AG08396 (cell line): Measurements from ENCODE around the gene MSANTD1.
A peak's percentile ranks its signal among the peaks of the same experiment; 100 is the strongest.
"Not testable (repeated sequence)": the region's sequence is repeated elsewhere in the genome, so short reads cannot be mapped to it uniquely, and the experiment has no call there.

Source experiments
- DNase-seq: peaks from one replicate; pipeline ENCODE4 v3.0.0; 2012; ENCODE audit warnings: low spot score, mixed read lengths

MSANTD1 gene

DNA sequence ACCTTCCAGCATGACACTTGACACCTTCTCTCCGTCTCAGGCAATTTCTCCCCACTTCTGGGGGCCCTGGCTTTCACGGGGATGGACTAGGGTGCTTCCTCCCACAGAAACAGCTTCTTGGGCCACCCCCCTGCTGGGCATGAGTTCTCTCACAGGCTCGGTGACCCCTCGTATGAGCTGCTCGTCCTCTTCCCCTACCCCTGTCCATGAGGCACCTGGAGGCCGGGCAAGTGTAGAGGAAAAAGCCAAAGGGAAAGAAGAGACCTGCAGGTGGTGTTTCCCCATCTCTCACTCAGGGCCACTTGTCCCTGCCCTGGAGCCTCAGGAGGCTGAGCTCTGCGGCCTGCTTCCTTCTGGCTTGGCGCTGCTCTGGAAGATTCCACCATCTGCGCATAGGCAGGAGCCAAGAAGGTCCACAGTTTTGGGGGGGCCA is 41.9 kb downstream of the MSANTD1 start:
- no peak for DNase-seq

DNA sequence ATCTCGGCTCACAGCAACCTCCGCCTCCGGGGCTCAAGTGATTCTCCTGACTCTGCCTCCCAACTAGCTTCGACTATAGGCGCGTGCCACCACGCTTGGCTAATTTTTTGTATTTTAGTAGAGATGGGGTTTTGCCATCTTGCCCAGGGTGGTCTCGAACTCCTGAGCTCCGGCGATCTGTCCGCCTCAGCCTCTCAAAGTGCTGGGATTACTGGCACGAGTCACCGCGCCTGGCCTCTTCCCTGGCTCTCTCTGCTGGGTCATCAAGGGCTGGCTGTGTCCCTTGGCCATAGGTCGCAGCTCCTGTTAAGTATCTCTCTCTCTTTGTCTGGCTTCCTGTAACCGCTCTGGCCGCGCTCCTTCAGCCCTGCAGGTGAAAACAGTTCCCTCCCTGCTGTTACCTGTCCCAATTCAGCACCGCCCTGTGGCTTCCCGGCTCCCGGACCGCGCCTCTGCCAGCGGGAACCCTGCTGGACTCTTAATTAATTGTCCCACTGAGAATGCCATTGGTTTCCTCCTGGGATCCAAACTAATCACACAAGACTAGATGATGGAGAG is 42.5 kb downstream of the MSANTD1 start:
- no peak for DNase-seq

DNA sequence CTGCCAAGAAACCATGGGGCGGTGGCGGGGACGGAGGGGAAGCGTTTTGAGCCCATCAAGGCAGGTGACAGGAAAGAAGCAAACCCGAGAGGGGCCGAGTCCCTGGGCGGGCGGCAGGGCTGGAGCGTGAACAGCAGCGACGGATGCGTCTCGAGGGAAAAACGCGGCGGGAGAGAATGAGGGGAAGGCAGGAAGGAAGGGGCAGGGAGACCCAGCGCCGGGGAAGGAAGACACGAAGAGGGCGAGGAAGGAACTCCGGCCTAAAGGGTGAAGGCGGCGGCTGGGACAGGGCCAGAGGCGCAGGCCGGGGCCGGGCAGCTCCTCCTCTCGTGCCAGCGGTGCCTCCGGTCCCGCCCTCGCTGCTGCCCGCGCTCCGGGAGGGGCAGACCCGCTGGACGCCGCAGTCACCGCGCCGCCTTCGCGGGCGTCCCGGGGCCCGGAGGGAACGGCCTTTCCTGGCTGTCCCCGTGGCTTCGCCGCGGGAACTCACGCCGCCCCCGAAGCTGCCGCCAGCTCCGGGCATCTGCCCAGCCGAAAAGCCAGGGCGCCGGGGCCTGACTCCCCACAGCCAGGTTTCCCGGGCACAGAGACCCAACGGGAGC is 43.1 kb downstream of the MSANTD1 start:
- peak; percentile 83 for DNase-seq

DNA sequence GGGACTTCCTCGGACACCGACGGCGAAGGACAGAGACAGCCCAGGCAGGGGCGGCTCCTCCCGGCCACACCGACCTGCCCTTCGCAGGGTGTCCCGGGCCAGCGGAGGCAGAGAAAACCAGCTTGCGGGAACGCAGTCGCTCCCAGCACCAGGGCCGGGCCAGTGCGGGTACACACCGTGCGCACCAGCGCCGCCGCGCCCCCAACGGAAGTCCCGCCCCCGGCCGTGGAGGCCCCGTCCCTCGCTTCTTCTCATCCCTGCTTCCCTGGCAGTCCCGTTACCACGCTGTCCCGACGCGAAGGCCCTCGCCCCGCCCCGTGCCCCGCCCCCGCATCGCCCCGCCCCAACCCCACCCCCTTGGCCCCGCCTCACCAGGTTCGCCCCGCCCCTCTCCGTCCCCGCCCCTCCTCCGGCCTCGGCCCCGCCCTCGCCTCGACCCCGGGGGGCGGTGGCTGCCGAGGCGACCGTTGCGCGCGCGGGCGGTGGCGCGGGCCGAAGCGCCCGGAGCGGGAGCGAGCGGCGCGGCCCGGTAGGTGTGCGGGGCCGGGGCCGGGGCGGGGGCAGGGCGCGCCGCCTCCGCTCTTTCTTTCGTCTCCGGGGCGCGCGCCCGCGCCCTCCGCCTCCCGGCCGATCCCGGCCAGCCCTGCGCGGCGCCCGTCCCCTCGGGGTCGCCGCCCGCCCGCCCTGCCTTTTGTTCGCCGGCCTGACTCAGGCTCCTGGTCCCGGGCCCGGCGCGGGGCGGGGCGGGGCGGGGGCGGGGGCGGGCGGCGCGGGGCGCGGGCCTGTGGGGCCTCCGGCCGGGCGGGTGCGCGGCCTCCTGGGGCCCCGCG is 43.8 kb downstream of the MSANTD1 start, which contains the start of gene RGS12:
TSS of gene RGS12 (plus strand) at position 451 of the 830 bp plus-strand sequence. CDS start 23,150 bp downstream, outside the sequence.
- peak; percentile 100 for DNase-seq

DNA sequence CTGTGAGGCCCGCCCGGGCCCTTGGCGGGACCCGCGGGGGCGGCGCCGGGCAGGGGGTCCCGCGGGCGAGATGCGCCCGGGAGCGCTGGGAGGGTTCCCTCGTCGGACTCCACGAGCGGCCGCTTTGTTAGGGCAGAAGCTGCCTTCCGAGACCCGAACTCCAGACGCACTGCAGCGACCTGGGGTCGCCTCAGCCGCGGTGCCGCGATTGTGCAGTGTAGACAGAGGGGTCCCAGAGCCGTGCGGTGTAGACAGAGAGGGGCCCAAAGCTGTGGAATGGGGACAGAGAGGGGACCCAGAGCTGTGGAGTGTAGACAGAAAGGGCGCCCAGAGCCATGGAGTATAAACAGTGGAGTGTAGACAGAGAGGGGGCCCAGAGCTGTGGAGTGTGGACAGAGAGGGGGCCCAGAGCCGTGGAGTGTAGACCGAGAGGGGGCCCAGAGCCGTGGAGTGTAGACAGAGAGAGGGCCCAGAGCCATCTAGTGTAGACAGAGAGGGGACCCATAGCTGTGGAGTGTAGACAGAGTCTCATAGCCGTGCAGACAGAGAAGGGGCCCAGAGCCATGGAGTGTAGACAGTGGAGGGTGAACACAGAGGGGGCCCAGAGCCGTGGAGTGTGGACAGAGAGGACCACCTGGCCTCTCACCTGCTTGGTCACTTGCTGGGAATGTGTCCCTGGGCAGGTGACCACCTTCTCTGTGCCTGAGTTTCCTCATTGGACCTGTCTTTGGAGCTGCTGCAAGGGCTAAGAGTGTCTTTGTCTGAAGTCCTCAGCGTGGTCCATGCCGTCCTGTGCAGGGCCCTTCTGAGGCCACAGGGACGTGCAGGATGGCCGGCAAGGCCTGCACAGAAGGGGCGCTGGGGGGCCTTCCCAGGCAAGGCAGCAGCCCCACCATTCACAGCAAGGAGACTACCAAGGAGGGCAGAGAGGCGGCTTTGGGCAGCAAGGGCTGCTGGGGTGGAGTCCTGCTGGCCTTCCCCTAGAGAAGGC is 44.7 kb downstream of the MSANTD1 start:
- no peak for DNase-seq

DNA sequence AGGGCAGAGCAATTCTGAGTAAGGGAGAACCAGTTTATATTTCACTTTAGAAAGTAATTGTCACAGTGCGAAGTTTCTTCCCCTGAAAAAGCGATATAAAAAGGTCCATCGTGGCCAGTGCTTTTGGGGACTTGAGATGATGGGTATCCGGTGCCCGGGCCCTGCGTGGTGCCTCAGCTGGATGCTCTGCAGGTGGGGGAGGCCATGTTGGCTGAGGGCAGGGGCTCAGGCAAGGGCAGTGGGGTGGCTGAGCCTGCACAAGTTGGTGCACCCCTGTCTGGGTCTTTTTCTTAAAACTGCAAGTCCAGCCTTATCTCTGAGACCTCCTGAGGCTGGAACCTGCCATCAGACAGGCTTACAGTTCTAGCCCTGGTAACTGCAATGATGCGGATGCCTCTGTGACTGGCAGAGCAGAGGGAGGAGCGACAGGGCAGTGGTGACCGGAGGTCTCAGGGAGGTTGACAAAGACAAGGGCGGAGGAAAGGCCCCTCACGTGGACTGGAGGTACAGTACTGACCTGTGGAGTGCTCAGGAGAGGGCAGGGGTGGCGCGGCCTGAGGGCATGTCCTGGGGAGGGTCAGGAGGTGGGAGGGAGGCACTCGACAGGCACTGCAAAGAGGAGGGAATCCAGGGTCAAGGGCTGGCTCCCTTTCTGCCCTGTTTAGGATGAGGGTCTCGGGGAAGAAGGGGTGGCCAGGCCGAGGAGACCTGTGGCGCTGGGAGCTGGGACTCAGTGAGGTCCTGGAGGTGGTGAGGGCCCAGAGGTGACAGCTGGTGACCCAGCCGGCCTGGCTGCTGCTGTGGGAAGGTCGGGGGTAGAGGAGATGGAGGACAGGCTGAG is 45.7 kb downstream of the MSANTD1 start:
- no peak for DNase-seq

DNA sequence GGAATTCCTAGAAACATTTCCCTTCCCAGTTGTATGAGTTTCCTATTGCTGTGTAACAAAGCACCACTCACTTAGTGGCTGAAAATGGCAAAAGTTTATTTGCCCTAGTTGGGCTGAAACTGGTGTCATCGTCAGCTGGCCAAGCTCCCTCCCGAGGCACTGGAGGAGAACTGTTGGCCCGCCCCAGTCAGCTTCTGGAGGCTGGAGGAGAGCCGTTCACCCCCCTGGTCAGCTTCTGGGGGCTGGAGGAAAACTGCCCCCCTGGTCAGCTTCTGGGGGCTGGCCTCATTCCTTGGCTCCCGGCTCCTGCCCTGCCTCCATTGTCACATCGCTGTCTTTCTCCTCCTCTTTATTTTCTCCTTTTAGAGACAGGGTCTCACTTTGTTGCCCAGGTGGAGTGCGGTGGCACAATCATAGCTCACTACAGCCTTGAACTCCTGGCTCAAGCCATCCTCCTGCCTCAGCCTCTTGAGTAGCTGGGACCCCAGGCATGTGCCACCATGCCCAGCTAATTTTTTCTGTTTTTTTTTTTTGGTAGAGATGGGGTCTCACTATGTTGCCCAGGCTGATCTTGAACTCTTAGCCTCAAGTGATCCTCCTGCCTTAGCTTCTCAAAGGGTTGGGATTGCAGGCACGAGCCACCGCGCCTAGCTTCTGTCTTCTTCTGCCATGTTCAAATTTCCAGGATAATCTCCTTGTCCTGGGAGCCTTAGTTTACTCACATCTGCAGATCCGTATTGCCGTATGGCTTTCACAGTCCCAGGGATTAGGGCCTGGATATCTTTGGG is 47.1 kb downstream of the MSANTD1 start:
- no peak for DNase-seq

DNA sequence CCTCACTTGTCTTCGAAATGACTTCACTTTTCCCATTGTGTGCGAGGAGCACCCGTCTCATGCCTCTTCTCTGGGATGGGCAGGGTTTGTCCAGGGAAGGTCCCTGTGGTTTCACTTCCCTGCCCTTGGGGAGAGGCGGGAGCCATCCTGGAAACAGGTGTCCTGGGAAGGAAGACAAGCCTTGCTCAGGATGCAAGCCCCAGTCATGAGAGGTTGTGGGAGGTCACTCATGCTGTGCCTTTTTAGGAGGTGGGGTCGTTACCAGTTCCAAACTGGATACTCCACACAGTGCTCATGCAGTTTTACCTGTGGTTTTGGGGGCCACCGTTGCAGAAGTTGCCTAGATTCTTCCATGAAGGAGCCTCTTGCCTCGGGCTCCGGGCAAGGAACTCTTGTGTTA is 47.7 kb downstream of the MSANTD1 start:
- no peak for DNase-seq

DNA sequence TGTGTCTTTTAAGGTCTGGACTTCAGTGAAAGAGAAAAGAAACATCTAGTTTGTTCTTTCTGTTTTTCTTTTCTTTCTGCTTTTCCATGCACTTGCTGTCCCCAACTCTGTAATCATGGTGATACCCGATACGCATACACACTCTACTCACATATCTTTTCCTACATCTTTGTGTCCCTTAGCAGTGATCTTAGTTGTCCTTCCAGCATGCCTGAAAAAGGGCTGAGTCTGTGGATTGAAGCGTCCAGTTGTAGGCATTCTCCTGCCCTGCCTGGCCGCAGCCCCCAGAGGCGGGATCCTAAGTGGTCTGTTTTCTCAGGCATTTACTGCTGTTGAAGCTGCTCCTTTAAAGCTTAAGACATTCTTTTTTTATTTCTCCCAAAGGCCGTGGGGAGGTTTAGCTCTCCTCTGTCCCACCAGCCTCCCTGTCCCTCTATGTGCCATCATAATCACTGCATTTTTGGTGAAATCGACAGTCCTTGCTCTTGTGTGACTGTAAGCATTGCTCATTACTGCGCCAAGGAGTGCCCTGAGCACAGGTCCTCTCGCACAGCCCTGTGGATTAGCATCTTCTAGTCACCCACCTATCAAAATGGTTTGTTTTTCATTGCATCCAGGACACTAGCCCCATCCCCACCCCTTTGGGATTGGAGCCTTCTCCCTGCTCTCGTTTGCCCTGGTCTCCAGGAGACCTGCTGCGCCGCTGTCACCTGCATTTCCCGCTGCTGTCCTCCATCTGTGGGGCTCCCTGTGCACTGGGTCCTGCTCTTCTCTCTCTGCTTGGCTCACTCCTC is 48.3 kb downstream of the MSANTD1 start:
- no peak for DNase-seq

DNA sequence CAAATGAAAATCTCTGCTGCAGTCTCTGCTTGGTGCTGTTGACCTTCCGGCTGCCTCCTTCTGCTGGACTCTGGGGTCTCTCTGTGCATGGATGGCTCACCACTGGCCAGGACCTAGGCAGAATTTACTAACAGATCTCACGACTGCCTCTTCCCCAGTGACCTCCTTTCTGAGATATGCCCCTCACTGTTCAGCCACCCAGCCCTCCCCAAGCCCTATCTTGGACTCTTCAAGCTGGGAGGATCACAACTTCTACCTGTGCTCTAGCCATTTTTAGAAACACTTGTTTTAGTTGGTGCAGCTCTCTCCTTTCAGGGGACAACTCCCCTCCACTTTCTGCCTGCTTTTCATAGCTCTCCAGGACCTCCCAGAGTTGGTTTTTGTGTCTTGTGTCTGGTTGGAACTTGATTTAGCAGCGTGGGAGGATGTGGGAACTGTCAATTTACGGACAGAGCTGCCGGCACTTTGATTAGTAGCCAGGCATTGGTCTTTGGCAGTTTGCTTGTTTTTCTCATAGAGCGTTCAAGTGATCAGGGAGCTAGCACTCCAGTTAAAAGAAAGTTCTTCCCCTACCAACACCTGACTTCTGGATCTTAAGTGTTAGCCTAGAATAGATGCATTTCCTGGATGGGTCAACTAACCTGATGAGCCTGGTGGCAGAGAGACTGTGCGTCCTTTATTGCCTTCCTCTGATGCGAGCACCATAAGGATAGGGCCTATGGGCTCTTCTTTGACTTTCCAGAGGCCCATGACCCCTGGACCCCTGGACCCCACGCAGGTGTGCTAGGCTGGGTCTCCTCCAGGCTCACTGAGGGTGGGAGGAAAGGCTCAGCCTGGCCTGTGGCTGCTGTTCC is 50.4 kb downstream of the MSANTD1 start:
- DNase-seq: no peak

DNA sequence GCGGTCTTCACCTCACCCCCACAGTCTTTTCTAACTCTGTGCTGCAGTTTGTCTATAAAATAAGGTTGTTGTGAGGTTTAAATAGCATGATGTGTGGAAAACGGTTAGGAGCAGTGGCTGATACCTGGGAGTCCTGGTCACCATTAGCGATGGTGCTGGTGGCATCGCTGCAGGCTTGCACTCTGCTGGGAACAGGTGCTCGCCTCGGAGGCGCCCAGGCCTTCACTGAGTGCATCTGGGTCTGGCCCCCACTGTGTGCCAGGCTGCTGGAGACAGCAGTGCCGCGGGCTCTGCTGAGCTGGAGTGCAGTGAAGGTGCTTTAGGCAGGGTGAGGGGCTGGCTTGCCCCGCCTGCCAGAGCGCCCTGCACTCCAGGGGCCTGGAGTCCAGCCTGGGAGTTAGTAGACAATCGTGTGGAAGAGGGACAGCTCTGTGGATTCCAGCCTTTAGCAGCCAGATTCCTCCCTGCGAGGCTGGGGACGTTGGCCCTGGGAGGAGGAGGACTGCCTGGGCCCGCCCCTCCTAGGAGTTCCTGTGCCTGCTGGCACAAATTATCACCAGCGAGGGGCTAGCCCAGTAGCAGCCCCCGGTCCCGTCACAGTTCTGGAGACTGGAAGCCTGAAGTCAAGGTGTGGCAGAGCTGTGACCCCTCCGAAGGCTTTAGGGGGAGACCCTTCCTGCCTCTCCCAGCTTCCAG is 51.2 kb downstream of the MSANTD1 start:
- DNase-seq: no peak

DNA sequence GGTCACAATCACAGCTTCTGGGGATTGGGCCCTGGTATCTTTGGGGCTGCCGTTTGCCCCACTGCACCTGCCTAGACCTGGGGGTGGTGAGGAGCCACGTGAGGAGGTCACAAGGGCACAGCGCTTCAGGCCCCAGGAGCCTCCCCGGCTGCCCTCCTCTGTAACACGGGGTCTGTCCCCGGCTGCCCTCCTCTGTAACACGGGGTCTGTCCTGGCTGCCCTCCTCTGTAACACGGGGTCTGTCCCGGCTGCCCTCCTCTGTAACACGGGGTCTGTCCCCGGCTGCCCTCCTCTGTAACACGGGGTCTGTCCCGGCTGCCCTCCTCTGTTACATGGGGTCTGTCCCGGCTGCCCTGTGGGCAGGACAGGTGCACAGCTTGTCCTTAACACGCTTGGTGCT is 51.9 kb downstream of the MSANTD1 start:
- not testable (repeated sequence) for DNase-seq

DNA sequence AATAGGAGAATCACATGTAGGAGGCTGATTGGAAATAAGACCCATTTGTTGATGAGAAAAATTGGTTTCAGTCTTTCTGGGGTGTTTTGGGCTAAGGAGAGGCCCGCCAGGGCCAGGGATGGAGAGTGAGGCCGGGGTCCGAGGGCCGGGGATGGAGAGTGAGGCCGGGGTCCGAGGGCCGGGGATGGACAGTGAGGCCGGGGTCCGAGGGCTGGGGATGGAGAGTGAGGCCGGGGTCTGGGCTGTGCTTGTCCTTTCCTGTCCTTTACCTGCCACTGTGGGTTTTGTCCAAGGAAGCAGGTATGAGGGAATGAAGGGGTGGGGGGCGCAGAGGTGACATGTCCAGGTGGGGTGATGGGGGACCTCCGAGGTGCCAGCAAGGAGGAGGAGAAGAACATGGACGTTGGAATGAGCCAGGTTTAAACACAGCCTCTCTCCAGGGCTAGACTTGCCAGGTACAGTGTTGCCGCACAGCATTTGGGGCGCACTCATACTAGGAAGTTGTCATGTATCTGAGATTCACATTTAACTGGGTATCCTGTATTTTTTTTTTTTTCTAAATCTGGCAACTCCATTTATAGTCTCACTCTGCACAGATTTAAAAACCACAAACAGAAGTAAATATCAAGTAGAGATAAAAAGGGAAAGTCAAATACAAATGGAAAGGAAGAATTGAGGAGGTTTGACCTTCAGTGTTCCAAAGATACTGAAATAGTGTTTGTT is 52.7 kb downstream of the MSANTD1 start:
- no peak for DNase-seq

DNA sequence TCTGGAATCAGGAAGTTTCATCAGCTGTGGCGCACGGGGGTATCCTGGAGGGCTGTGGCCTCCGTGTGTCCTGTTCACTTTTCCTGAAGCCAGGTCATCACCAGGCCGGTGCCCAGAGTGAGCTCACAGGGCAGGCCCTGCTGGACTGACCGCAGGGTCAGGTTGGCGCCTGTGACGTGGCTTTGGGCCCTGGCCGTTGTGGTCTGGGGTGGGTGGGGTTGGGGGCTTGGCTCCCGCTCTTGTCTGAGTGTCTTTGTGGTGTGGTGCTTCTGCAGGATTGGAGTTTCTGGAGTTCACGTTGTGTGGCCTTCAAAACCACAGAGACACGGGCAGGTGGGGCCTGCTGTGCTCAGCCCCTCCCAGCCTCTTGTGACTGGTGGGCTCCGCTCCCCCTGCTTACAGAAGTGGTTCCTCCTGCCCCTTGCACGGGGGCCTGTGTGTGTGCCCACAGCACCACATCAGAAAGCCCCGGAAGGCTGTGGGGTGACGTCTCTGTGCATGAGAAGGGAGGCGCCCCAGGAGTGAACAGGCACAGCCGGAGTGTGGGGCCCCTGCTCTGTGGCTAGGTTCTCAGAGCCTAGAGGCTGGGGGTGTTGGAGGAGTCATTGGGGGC is 53.3 kb downstream of the MSANTD1 start:
- DNase-seq: peak; percentile 62

DNA sequence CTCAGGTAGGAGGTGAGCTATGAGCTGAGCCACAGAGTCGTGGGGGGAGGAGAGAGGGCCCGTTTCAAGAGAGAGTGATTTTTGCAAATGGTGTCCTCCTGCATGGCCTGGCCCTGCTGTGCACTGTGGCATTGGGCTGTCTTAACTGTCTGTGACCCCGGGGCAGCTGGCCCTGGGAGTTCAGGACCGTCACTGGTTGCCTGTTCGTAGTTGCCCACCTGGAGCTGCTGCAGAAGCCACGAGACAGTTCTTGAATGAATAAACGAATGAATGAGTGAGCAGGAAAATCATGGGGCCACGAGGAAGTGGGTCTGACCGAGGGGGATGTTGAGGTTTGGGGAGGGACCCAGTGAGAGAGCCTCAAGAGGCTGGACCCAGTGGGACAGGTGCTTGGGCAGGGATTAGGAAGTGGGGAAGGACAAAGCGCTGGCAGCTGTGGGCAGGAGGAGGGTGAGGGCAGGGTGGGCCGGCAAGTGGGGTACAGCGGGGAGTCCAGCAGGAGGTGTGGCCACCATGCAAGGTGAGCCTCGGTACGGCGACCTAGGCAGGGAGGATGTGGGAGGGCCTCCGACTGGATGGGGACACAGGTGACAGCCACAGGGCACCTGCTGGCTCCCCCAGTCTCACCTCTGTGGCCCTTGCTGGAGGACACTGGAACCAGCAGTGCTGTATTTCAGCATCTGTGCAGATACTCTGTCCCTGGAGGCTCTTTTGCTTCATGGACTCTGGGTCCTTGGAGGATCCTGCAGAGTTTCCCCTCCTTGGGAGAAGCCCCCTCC is 54.0 kb downstream of the MSANTD1 start:
- DNase-seq: no peak

DNA sequence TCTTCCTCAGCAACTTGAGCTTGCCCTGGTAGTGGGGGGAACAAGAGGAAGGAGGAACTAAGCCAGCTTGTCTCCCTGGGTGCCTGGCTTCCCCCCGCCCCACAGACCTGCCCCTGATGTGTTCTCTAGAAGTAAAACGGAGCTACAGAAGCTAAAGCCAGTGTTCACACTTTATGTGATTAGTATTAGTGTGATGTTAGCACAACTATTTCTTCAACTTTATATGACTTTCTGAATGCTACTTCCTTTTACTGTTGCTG is 54.5 kb downstream of the MSANTD1 start:
- no peak for DNase-seq
